ENCODE measurements around the gene MTHFD1L. TPM values are rescaled to one million over a fixed set of nuclear protein-coding genes. Genes with fewer than 3 reads are reported as not detected.

MTHFD1L gene
- total and polyA plus RNA-seq, 7 donors = 0.60 to 17.9 (median 3.0) TPM

DNA sequence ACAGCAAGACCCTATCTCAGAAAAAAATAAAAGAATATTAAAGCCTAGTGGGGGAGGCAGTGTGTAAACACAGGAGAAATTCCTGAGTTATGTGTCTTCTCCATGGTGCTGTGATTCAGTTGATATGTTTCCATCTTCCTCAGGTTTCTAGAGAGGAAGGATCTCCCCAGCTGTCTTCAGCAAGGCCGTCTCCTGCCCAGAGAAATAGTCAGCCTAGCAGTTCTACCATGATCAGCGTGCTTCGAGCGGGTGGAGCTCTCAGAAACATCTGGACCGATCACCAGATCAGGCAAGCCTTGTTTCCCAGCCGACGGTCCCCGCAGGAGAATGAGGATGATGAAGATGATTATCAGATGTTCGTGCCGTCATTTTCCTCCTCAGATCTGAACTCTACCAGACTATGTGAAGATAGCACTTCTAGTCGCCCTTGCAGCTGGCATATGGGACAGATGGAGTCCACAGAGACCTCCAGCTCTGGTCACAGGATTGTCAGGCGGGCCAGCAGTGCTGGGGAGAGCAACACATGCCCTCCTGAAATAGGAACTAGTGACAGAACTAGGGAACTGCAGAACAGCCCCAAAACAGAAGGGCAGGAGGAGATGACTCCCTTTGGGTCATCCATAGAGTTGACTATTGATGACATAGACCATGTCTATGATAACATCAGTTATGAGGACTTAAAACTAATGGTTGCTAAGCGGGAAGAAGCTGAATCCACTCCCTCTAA, 34.9 kb upstream of the MTHFD1L start:
- no peaks in the 10 kb centered on the region for H3K27me3 ChIP-seq
- no peak overlapping the region for H3K27ac ChIP-seq
- no peak overlapping the region for H3K4me3 ChIP-seq
- WGBS, 2 donors = 96% methylated on average over 13 of the region's 13 CpGs
- H3K4me1 ChIP-seq = no peaks in the 10 kb centered on the region
- no peak for TF ChIP-seq EP300 (IDR thresholded peaks at IDR 0.05)
- TF ChIP-seq, protein P1, sequence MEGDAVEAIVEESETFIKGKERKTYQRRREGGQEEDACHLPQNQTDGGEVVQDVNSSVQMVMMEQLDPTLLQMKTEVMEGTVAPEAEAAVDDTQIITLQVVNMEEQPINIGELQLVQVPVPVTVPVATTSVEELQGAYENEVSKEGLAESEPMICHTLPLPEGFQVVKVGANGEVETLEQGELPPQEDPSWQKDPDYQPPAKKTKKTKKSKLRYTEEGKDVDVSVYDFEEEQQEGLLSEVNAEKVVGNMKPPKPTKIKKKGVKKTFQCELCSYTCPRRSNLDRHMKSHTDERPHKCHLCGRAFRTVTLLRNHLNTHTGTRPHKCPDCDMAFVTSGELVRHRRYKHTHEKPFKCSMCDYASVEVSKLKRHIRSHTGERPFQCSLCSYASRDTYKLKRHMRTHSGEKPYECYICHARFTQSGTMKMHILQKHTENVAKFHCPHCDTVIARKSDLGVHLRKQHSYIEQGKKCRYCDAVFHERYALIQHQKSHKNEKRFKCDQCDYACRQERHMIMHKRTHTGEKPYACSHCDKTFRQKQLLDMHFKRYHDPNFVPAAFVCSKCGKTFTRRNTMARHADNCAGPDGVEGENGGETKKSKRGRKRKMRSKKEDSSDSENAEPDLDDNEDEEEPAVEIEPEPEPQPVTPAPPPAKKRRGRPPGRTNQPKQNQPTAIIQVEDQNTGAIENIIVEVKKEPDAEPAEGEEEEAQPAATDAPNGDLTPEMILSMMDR (IDR thresholded peaks at IDR 0.05) = no peak
- TF ChIP-seq POLR2AphosphoS5 (IDR thresholded peaks at IDR 0.05) = no peak
- TF ChIP-seq POLR2A (IDR thresholded peaks at IDR 0.05) = no peak
- DNase-seq = no peak
- no peaks in the 10 kb centered on the region for H3K9me3 ChIP-seq
- intact Hi-C loops (cut with DNase I) = no loop called here
- H3K36me3 ChIP-seq = peaks cover 0 to 16% (median 0%) of the 10 kb centered on the region in 4 donors

DNA sequence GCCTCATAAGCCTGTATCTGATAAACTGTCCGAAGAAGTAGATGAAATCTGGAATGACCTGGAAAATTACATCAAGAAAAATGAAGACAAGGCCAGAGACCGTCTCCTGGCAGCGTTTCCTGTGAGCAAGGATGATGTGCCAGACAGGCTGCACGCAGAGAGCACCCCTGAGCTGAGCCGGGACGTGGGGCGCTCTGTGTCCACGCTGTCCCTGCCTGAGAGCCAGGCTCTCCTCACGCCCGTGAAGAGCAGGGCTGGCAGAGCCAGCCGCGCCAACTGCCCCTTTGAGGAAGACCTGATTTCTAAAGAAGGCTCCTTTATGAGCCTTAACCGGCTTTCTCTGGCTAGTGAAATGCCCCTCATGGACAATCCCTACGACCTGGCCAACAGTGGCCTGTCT, 33.9 kb upstream of the MTHFD1L start:
- Histone ChIP-seq H3K4me1 (no peaks in the 10 kb centered on the region), H3K27me3 (no peaks in the 10 kb centered on the region), H3K27ac (no peak overlapping the region), H3K9me3 (no peaks in the 10 kb centered on the region), H3K4me3 (no peak overlapping the region), H3K36me3 (peaks cover 0 to 16% (median 0%) of the 10 kb centered on the region in 4 donors)
- DNase-seq = no peak
- TF ChIP-seq POLR2AphosphoS5 (IDR thresholded peaks at IDR 0.05) = no peak
- TF ChIP-seq EP300 (IDR thresholded peaks at IDR 0.05) = no peak
- TF ChIP-seq POLR2A (IDR thresholded peaks at IDR 0.05) = no peak
- TF ChIP-seq, protein P1 (IDR thresholded peaks at IDR 0.05) = no peak
- WGBS, 2 donors = 96% methylated on average over 14 of the region's 14 CpGs
- intact Hi-C loops (cut with DNase I) = no loop called here

DNA sequence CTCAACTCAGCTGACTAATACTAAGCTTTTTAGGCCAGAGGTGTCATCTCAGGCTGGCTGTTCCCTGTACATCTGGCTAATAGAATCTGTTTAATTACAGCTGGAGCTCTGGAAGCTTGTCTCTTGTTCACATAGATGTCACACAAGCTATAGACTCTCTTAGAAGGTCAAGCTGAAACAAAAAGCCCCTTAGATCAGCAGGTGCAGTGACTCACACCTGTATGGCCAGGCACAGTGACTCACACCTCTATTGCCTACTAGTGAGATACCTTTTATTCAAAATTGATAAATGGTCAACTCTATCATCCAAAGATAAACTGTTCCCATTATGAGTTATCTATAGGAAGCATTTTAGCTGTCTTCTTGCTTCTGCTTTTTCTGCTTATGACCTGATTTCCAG, 29.9 kb upstream of the MTHFD1L start:
- H3K27ac ChIP-seq = no peak overlapping the region
- intact Hi-C loops (cut with DNase I) = no loop called here
- no peaks in the 10 kb centered on the region for H3K9me3 ChIP-seq
- no peaks in the 10 kb centered on the region for H3K4me1 ChIP-seq
- no peak for TF ChIP-seq POLR2AphosphoS5 (IDR thresholded peaks at IDR 0.05)
- TF ChIP-seq EP300 (IDR thresholded peaks at IDR 0.05) = no peak
- TF ChIP-seq POLR2A (IDR thresholded peaks at IDR 0.05) = no peak
- TF ChIP-seq, protein P1 (IDR thresholded peaks at IDR 0.05) = no peak
- no peak overlapping the region for H3K4me3 ChIP-seq
- peaks cover 0 to 20% (median 0%) of the 10 kb centered on the region in 4 donors for H3K36me3 ChIP-seq
- no peak for DNase-seq
- no peaks in the 10 kb centered on the region for H3K27me3 ChIP-seq

DNA sequence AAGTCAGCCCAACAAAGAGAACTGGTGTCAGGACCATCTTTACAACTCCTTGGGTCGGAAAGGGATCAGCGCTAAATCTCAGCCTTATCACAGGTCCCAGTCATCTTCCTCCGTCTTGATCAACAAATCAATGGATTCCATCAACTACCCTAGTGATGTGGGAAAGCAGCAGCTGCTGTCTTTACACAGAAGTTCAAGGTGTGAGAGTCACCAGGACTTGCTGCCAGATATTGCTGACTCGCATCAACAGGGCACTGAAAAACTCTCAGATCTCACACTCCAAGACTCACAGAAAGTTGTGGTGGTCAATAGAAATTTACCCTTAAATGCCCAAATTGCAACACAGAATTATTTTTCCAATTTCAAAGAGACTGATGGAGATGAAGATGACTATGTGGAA, 25.3 kb upstream of the MTHFD1L start:
- Histone ChIP-seq H3K27ac (no peak overlapping the region), H3K4me3 (no peak overlapping the region), H3K27me3 (no peaks in the 10 kb centered on the region), H3K9me3 (no peaks in the 10 kb centered on the region), H3K4me1 (no peaks in the 10 kb centered on the region), H3K36me3 (peaks cover 0 to 6% (median 0%) of the 10 kb centered on the region in 4 donors)
- WGBS, 2 donors = 95 to 97% methylated on average over 4 of the region's 4 CpGs
- intact Hi-C loops (cut with DNase I) = no loop called here
- TF ChIP-seq POLR2AphosphoS5 (IDR thresholded peaks at IDR 0.05) (no peak), EP300 (IDR thresholded peaks at IDR 0.05) (no peak)
- TF ChIP-seq, protein P1 (IDR thresholded peaks at IDR 0.05) = no peak
- DNase-seq = no peak

DNA sequence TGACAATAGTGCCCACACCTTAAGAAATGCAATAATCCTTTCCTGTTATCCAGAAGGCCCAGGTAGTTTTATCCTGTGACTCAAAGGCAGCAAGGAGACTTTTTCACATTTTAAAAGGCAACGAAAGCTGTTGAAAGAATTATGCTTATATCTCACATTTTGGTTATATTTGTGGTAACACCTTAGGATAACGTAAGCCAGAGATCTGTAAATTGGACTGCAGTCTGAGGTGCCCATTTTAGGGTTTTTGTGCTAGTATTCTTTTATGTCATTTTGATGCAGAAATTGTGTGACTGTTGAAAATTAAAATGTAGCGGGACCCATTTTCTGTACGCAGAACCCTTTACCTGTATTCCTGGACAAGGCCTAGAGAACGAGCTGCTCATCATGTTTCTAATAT, 24.3 kb upstream of the MTHFD1L start:
- Histone ChIP-seq H3K9me3 (no peaks in the 10 kb centered on the region), H3K27me3 (no peaks in the 10 kb centered on the region), H3K27ac (no peak overlapping the region), H3K4me1 (no peaks in the 10 kb centered on the region), H3K4me3 (no peak overlapping the region), H3K36me3 (peaks cover 0 to 6% (median 0%) of the 10 kb centered on the region in 4 donors)
- TF ChIP-seq POLR2A (IDR thresholded peaks at IDR 0.05) (no peak), POLR2AphosphoS5 (IDR thresholded peaks at IDR 0.05) (no peak), EP300 (IDR thresholded peaks at IDR 0.05) (no peak)
- TF ChIP-seq, protein P1 (IDR thresholded peaks at IDR 0.05) = no peak
- no peak for DNase-seq
- WGBS, 2 donors = 97 to 98% methylated on average over 5 of the region's 5 CpGs
- intact Hi-C loops (cut with DNase I) = no loop called here
